HEK293 (cell line): ENCODE data around the gene MPZL1.
A peak's percentile ranks its signal among the peaks of the same experiment; 100 is the strongest.

Experiments
- FEZF1 ChIP-seq: fragments of 450-650 bp; formaldehyde crosslinking; IDR thresholded peaks from 2 replicates; pipeline ENCODE4 v1.5.1; 2016; ENCODE audit warnings: missing biosample characterization, missing genetic modification characterization
- GLIS1 ChIP-seq: fragments of 450-650 bp; formaldehyde crosslinking; IDR thresholded peaks from 2 replicates; pipeline ENCODE4 v1.5.1; 2016; ENCODE audit warnings: missing biosample characterization, missing genetic modification characterization
- OVOL3 ChIP-seq: fragments of 450-650 bp; formaldehyde crosslinking; IDR thresholded peaks from 2 replicates; pipeline ENCODE4 v1.5.1; 2016; ENCODE audit warnings: missing biosample characterization, missing genetic modification characterization
- PRDM1 ChIP-seq: fragments of 450-650 bp; formaldehyde crosslinking; IDR thresholded peaks from 2 replicates; pipeline ENCODE4; 2016; ENCODE audit warnings: missing biosample characterization, missing genetic modification characterization
- SCRT2 ChIP-seq: fragments of 450-650 bp; formaldehyde crosslinking; IDR thresholded peaks from 2 replicates; pipeline ENCODE4 v1.5.1; 2016; ENCODE audit warnings: missing biosample characterization, missing genetic modification characterization
- SP3 ChIP-seq: fragments of 450-650 bp; formaldehyde crosslinking; IDR thresholded peaks from 2 replicates; pipeline ENCODE4 v1.5.1; 2016; ENCODE audit warnings: missing biosample characterization, missing genetic modification characterization
- SP7 ChIP-seq: fragments of 450-650 bp; formaldehyde crosslinking; IDR thresholded peaks from 2 replicates; pipeline ENCODE4 v1.5.1; 2016; ENCODE audit warnings: missing biosample characterization, missing genetic modification characterization
- TCF7L2 ChIP-seq: IDR thresholded peaks from 2 replicates; pipeline ENCODE4 v1.6.1; 2011; ENCODE audit warnings: low read depth, mild to moderate bottlenecking, inconsistent platforms, low read length, moderate library complexity, borderline replicate concordance
- TRIM28 ChIP-seq: IDR thresholded peaks from 2 replicates; pipeline ENCODE4 v1.6.1; 2011; ENCODE audit warnings: low read length, control low read depth, borderline replicate concordance
- YY2 ChIP-seq: fragments of 450-650 bp; formaldehyde crosslinking; IDR thresholded peaks from 2 replicates; pipeline ENCODE4 v1.5.1; 2016; ENCODE audit warnings: missing biosample characterization, missing genetic modification characterization
- ZBTB10 ChIP-seq: fragments of 450-650 bp; formaldehyde crosslinking; IDR thresholded peaks from 2 replicates; pipeline ENCODE4 v1.5.1; 2016; ENCODE audit warnings: missing biosample characterization, missing genetic modification characterization
- ZNF10 ChIP-seq: fragments of 450-650 bp; formaldehyde crosslinking; IDR thresholded peaks from 2 replicates; pipeline ENCODE4 v1.5.1; 2017; ENCODE audit warnings: missing biosample characterization, missing genetic modification characterization
- ZNF146 ChIP-seq: fragments of 450-650 bp; formaldehyde crosslinking; IDR thresholded peaks from 2 replicates; pipeline ENCODE4 v1.5.1; 2016; ENCODE audit warnings: missing biosample characterization, missing genetic modification characterization
- ZNF157 ChIP-seq: fragments of 450-650 bp; formaldehyde crosslinking; IDR thresholded peaks from 2 replicates; pipeline ENCODE4 v1.5.1; 2016; ENCODE audit warnings: missing biosample characterization, missing genetic modification characterization
- ZNF169 ChIP-seq: fragments of 450-650 bp; formaldehyde crosslinking; IDR thresholded peaks from 2 replicates; pipeline ENCODE4 v1.5.1; 2016; ENCODE audit warnings: missing biosample characterization, missing genetic modification characterization
- ZNF174 ChIP-seq: fragments of 450-650 bp; formaldehyde crosslinking; IDR thresholded peaks from 2 replicates; pipeline ENCODE4 v1.5.0; 2017; ENCODE audit warnings: missing biosample characterization, mild to moderate bottlenecking, missing genetic modification characterization
- ZNF2 ChIP-seq: fragments of 450-650 bp; formaldehyde crosslinking; IDR thresholded peaks from 2 replicates; pipeline ENCODE4 v1.5.1; 2016; ENCODE audit warnings: missing biosample characterization, missing genetic modification characterization
- ZNF221 ChIP-seq: fragments of 450-650 bp; formaldehyde crosslinking; IDR thresholded peaks from 2 replicates; pipeline ENCODE4 v1.5.1; 2017; ENCODE audit warnings: missing biosample characterization, missing genetic modification characterization, borderline replicate concordance
- ZNF223 ChIP-seq: fragments of 450-650 bp; formaldehyde crosslinking; IDR thresholded peaks from 2 replicates; pipeline ENCODE4 v1.5.1; 2016; ENCODE audit warnings: missing biosample characterization, missing genetic modification characterization
- ZNF280C ChIP-seq: fragments of 450-650 bp; formaldehyde crosslinking; IDR thresholded peaks from 2 replicates; pipeline ENCODE4 v1.5.1; 2016; ENCODE audit warnings: missing biosample characterization, missing genetic modification characterization
- ZNF324 ChIP-seq: fragments of 450-650 bp; formaldehyde crosslinking; IDR thresholded peaks from 2 replicates; pipeline ENCODE4 v1.5.1; 2016; ENCODE audit warnings: missing biosample characterization, missing genetic modification characterization
- ZNF335 ChIP-seq: fragments of 450-650 bp; formaldehyde crosslinking; conservative IDR thresholded peaks from 2 replicates; pipeline ENCODE4 v1.5.1; 2016; ENCODE audit warnings: missing biosample characterization, missing genetic modification characterization
- ZNF37A ChIP-seq: fragments of 450-650 bp; IDR thresholded peaks from 2 replicates; pipeline ENCODE4 v1.5.1; 2018; ENCODE audit warnings: missing biosample characterization, missing genetic modification characterization
- ZNF416 ChIP-seq: fragments of 450-650 bp; formaldehyde crosslinking; IDR thresholded peaks from 2 replicates; pipeline ENCODE4 v1.5.1; 2016; ENCODE audit warnings: missing biosample characterization, missing genetic modification characterization
- ZNF426 ChIP-seq: fragments of 450-650 bp; formaldehyde crosslinking; IDR thresholded peaks from 2 replicates; pipeline ENCODE4 v1.5.1; 2017; ENCODE audit warnings: missing biosample characterization, missing genetic modification characterization, mild to moderate bottlenecking, inconsistent platforms, moderate library complexity
- ZNF433 ChIP-seq: fragments of 450-650 bp; formaldehyde crosslinking; IDR thresholded peaks from 2 replicates; pipeline ENCODE4 v1.5.1; 2016; ENCODE audit warnings: missing biosample characterization, missing genetic modification characterization, low read depth
- ZNF473 ChIP-seq: fragments of 450-650 bp; formaldehyde crosslinking; IDR thresholded peaks from 2 replicates; pipeline ENCODE4 v1.5.1; 2017; ENCODE audit warnings: missing biosample characterization, missing genetic modification characterization
- ZNF501 ChIP-seq: fragments of 450-650 bp; formaldehyde crosslinking; IDR thresholded peaks from 2 replicates; pipeline ENCODE4 v1.5.1; 2016; ENCODE audit warnings: missing biosample characterization, missing genetic modification characterization
- ZNF521 ChIP-seq: fragments of 450-650 bp; formaldehyde crosslinking; IDR thresholded peaks from 2 replicates; pipeline ENCODE4 v1.5.1; 2017; ENCODE audit warnings: missing biosample characterization, mild to moderate bottlenecking, missing genetic modification characterization
- ZNF580 ChIP-seq: fragments of 450-650 bp; formaldehyde crosslinking; IDR thresholded peaks from 2 replicates; pipeline ENCODE4 v1.5.1; 2016; ENCODE audit warnings: missing biosample characterization, missing genetic modification characterization
- ZNF664 ChIP-seq: fragments of 450-650 bp; formaldehyde crosslinking; IDR thresholded peaks from 2 replicates; pipeline ENCODE4 v1.5.1; 2016; ENCODE audit warnings: missing biosample characterization, missing genetic modification characterization
- ZNF692 ChIP-seq: fragments of 450-650 bp; formaldehyde crosslinking; IDR thresholded peaks from 2 replicates; pipeline ENCODE4 v1.5.1; 2016; ENCODE audit warnings: missing biosample characterization, missing genetic modification characterization
- ZNF707 ChIP-seq: fragments of 450-650 bp; formaldehyde crosslinking; IDR thresholded peaks from 2 replicates; pipeline ENCODE4 v1.5.1; 2016; ENCODE audit warnings: missing biosample characterization, missing genetic modification characterization
- ZNF791 ChIP-seq: fragments of 450-650 bp; formaldehyde crosslinking; IDR thresholded peaks from 2 replicates; pipeline ENCODE4 v1.5.1; 2016; ENCODE audit warnings: missing biosample characterization, missing genetic modification characterization
- ZNF792 ChIP-seq: fragments of 450-650 bp; formaldehyde crosslinking; IDR thresholded peaks from 2 replicates; pipeline ENCODE4 v1.5.1; 2016; ENCODE audit warnings: missing biosample characterization, missing genetic modification characterization
- ZNF837 ChIP-seq: fragments of 450-650 bp; formaldehyde crosslinking; IDR thresholded peaks from 2 replicates; pipeline ENCODE4 v1.5.1; 2016; ENCODE audit warnings: missing biosample characterization, missing genetic modification characterization
- ZSCAN23 ChIP-seq: fragments of 450-650 bp; formaldehyde crosslinking; IDR thresholded peaks from 2 replicates; pipeline ENCODE4 v1.5.1; 2016; ENCODE audit warnings: missing biosample characterization, missing genetic modification characterization

Gene MPZL1

GRCh38 chr1:167714439-167715156 lies 7.2 kb upstream of the MPZL1 start (continued):
- TF ChIP-seq ZNF280C (tag by site-specific recombination) (no peak), ZNF324 (tag by site-specific recombination) (peak; percentile 97), ZNF521 (tag by site-specific recombination) (no peak), PRDM1 (tag by site-specific recombination) (no peak), ZSCAN23 (no peak; the same call in none of the 2 replicates), ZNF692 (tag by site-specific recombination) (peak; percentile 93), ZNF37A (no peak; the same call in 1 of the 2 replicates), SP7 (tag by site-specific recombination) (peak; percentile 92), ZNF10 (tag by site-specific recombination) (peak; percentile 37; the same call in 1 of the 2 replicates), ZNF707 (tag by site-specific recombination) (no peak), ZNF791 (no peak), SCRT2 (tag by site-specific recombination) (peak; percentile 50), ZNF433 (tag by site-specific recombination) (no peak), FEZF1 (tag by site-specific recombination) (no peak), ZBTB10 (peak; percentile 30; the same call in 1 of the 2 replicates), ZNF169 (tag by site-specific recombination) (no peak), ZNF221 (tag by site-specific recombination) (no peak), ZNF335 (tag by site-specific recombination) (peak; percentile 95), OVOL3 (tag by site-specific recombination) (0 out of 2 replicates have a peak, but pooled peaks have one; percentile 12), ZNF473 (no peak), ZNF426 (tag by site-specific recombination) (no peak), TCF7L2 (no peak), YY2 (tag by site-specific recombination) (peak; percentile 62; the same call in 1 of the 2 replicates), ZNF501 (peak; percentile 99), TRIM28 (peak; percentile 69; the same call in 1 of the 2 replicates), ZNF146 (tag by site-specific recombination) (no peak; the same call in 1 of the 2 replicates), GLIS1 (tag by site-specific recombination) (peak; percentile 47), ZNF580 (tag by site-specific recombination) (peak; percentile 91), ZNF157 (tag by site-specific recombination) (no peak), SP3 (tag by site-specific recombination) (peak; percentile 62), ZNF2 (tag by site-specific recombination) (peak; percentile 97), ZNF223 (tag by site-specific recombination) (no peak), ZNF792 (tag by site-specific recombination) (no peak), ZNF416 (tag by site-specific recombination) (no peak), ZNF174 (no peak), ZNF664 (tag by site-specific recombination) (no peak; the same call in 1 of the 2 replicates), ZNF837 (tag by site-specific recombination) (no peak; the same call in 1 of the 2 replicates)
